GM19035 (cell line): ENCODE results near the gene EBP.
"Not testable (repeated sequence)": the region's sequence is repeated elsewhere in the genome, so short reads cannot be mapped to it uniquely, and the experiment has no call there.

Experiments
- ATAC-seq: cut with Tn5 transposase; IDR thresholded peaks from one replicate; pipeline ENCODE4 v1.9.1; 2021; ENCODE audit not compliant: unreplicated experiment

Gene EBP

DNA sequence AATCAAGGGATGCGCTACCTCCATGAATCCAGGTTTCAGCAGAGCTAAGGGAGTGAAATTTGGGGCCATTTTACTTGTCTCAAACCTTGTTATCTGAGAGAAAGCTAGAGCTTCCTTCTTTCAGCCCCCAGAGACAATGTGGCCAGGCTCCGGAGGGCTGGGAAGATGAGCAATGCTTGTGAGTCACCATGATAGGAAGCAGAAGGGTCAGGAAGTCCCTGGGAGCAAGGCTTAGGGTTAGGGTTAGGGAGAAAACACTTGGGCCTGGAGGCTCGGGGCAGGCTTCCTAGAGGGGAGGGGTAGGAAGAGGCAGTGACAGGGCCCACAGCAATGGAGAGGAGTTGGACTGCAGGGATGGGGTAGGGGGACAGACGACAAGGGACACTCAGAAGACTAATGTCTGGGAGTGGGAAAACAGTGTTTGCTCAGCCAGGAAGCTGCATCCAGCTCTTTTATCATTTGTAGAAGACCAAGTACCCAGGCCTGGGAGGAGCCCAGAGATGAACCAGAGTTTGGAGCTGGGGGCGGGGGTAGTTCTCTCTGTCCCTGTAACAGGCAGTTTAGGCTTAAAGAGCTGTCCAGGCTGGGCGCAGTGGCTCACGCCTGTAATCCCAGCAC lies 29.2 kb upstream of the EBP start:
- no peak for ATAC-seq

DNA sequence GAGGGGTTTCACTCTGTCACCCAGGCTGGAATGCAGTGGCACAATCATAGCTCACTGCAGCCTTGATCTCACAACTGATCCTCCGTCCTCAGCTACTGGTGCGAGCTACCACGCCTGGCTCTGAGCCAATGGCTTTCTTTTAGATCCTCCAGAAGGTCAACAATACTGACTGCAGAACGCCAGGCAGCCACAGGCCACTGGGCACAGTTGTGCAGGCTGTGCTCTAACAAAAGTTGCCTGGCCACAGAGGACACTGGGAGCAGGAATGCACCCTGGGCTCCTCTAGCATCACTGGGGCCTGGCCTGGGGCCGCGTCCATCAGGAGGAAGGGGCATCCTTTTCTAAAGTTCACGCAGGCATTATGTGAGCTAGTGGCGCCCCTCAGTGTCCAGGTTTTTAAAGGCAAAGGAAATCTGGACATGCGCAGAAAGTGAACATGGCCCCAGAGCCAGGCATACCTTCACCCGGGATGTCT lies 27.7 kb upstream of the EBP start:
- no peak for ATAC-seq

DNA sequence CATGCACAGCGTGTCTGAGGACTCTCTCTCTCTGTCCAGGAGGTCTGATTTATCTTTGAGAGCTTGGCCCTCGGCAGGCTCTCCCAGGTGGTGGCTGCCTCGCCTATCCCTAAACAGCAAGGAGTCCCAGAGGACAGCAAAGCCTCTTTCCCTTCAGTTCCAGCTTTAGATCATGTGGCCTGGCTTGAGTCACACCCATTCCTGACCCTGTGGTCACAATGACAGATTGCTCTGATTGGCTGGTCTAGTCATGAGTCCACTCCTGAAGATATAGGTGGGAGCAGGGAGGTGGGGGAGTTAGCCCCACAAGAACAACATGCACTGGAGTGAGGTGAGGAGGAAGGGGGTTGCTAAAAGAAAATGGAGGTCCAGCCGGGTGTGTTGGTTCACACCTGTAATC lies 24.9 kb upstream of the EBP start:
- ATAC-seq: no peak

DNA sequence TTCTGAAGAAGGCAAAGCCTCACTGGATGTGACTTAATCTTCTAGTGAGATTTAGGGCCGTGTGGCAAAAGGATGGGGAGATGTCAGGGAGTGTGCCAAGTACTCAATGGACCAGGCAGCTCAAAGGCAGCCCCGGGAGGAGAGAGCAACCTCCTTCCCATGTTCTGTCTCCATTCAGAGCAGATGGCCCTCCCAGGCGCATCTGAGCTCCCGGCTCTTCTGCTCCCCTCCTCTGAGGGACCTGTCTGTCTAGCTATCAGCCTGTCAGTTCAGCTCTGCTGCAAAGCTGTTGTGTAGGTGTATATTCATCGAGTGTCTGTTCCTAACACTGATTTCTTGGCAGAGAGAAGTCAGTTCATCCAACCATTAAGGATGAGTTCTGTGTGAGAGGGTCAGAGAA lies 23.7 kb upstream of the EBP start:
- no peak for ATAC-seq

DNA sequence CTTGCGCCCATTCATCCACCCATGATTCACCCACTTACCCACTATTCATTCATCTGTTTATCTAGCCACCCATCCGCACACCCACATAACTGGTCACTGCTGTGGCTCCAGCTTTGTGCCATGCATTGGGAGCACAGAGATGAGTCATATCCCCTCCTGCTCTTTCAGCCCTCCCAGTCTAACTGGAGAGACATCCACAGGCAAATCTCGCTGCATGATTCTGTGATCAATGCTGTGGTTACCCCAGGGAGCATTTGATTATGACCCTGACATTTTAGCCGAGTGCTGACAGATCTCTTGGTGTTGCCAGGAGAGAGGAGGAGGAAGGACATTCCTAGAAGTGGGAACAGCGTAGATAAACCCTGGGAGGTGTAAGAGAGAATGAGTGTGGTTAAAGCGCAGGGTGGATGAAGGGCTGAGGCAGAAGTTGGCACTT lies 23.2 kb upstream of the EBP start:
- ATAC-seq: no peak

DNA sequence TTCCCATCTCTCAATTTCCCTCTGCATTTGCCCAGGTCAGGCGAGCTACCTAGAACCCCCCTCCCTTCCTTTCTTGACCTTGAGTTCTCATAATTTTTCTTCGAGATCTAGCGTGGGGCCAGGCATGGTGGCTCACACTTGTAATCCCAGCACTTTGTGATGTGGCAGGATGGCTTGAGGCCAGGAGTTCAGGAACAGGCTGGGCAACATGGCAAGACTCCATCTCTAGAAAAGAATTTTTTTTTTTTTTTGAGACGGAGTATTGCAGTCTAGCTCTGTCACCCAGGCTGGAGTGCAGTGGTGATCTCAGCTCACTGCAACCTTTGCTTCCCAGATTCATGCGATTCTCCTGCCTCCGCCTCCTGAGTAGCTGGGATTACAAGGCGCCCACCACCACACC lies 17.3 kb upstream of the EBP start:
- ATAC-seq: no peak

DNA sequence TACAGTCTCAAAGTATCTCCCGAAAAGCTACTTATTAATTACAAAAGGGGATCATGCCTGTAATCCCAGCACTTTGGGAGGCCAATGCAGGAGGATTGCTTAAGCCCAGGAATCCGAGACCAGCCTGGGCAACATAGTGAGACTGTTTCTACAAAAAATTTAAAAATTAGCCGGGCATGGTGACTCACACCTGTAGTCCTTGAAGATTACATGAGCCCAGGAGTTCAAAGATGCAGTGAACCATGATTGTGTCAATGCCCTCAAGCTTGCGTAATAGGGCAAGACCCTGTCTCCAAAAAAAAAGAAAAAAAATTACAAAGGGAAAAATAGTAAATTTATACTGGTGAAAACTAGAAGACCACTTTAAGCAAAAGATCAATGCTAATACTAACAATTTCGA lies 16.1 kb upstream of the EBP start:
- no peak for ATAC-seq

DNA sequence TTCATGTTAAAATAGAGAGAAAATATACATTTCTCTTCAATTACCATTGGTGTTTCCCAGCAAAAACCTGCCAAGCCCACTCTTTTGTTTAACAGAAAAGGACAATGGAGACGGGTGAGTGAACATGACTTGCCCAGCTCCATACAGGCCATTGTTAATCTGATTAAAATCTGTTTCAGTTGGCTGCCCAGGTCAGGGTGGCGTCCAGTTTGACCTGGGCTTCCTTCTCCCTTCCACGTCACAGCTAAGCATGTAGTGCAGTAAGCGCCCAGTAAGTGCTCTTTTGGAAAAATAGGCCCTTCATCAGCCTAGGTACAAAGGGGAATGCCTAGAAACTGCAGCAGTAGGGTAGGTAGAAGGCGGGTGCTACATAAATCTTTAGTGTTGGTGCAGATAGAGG lies 14.4 kb upstream of the EBP start:
- ATAC-seq: no peak

DNA sequence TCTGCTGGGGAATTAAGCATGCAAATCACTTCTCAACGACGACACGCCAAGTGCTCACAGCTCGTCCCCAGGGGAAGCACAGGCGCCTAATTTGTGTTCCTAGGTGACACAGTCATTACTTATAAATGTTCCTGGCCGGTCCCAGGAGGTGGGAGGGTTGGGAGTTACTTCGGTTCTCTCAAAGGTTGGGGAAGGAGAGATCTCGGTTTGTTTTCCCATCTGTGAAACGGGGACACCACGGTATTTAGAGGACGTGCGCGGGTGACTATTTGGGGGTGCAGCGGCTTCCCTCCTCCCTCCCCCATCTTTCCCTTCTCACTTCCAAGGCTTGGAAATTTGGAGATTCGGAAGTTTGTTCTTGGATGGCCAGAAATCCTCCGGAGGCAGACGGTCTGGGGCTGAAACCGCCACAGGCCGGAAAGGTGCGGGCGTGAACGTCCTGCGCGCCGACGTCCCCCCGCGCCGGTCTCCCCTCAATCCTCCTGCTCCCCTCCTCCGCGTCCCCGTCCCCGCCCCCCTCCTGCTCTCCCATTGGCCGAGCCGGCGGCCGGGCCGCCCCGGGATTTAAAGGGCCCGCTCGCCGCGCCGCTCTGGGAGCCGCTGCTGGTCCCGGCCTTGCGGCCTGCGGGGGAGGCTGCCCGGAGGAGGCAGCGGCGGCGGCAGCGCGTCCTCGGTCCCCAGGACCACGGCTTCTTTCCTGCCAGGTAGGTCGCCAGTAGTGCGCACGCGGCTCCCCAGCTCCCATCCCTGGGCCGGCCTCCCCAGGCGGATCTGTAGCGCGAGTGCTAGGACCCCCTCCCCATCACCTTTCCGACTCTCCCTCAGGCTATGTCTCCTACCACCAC lies 13.0 kb upstream of the EBP start, which contains the start of gene PORCN:
Gene PORCN, plus strand, starts transcription at position 593 of the 845 bp plus-strand sequence. CDS start 829 bp downstream, outside the sequence.
- ATAC-seq: peak; percentile 84

DNA sequence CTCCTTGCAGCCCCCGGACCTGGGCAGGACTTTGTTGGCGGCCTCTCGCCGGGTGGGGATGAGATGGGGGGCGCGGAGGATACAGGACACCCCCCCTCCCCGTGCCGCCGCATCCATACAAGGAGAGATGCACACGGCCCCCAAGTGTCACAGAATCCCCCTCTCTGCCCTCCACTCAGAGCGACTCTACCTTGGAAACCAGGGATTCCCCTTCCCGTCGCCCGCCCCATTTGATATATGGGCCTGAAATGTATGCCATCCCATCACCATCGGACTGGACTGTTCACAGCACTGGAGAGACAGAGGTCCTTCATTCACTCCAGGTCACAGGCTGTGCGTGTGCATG lies 12.4 kb upstream of the EBP start:
- no peak for ATAC-seq

DNA sequence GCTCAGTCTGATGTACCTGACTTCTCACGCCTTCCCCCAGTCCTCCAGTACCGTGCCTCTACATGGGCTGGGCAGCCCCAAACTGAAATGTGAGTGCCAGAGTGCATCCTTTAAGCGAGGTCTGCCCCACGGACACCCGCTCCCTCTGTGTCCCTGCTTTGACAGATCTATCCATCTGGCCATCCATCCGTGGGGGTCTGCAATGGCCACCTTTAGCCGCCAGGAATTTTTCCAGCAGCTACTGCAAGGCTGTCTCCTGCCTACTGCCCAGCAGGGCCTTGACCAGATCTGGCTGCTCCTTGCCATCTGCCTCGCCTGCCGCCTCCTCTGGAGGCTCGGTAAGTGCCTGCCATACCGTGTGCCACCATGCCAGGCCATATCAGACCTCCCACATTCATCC lies 12.0 kb upstream of the EBP start:
- no peak for ATAC-seq

DNA sequence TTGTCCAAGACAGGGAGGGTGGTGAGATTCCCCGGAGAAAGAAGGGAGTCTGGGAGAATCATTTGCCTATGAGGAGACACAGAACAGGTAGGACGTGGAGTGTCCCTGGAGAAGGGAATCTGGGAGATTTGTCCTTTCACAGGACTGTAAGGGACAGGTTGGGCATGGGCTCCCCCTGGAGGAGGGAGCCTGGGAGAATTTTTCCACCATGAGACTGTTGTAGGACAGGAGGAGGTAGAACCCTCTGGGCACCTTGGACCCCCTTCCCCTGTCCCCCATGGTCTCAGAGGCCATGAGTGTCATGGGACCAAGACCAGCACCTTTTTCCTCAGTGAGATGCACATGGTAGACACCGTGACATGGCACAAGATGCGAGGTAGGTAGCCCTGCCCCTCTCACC lies 10.0 kb upstream of the EBP start:
- no peak for ATAC-seq

DNA sequence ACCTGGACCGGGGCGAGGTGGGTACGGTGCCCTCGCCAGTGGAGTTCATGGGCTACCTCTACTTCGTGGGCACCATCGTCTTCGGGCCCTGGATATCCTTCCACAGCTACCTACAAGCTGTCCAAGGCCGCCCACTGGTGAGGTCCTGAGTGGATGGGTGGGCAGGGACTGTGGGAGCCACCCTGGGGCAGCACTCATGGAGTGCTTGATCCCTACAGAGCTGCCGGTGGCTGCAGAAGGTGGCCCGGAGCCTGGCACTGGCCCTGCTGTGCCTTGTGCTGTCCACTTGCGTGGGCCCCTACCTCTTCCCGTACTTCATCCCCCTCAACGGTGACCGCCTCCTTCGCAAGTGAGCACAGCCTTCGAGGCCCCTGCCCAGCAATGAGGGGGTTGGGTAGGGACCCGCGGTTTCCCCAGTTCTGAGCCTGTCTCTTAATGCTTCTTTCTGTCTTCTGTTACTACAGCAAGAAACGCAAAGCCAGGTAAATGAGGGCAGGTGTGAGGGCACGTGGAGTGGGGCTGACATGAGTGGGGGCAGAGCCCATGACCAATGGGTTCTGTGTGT lies 9.2 kb upstream of the EBP start:
- ATAC-seq: no peak

DNA sequence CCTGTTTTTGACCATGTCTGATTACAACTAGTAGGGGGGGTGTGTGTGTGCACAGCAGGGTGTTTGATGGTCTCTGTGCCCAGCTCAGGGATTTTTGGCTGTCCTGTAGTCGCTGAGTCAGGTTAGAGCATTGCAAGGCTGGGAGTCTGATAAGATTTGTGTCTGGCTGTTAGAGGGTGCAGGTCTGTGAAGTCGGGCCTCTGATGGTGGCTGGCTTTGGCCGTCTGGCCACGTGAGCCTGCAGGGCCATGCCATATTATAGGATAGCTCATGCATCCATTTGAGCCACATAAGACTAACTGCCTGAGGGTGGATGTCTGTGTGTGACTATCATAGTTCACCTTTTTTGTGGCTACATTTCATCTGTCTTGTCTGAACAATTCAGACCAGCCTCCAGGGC lies 7.9 kb upstream of the EBP start:
- no peak for ATAC-seq

DNA sequence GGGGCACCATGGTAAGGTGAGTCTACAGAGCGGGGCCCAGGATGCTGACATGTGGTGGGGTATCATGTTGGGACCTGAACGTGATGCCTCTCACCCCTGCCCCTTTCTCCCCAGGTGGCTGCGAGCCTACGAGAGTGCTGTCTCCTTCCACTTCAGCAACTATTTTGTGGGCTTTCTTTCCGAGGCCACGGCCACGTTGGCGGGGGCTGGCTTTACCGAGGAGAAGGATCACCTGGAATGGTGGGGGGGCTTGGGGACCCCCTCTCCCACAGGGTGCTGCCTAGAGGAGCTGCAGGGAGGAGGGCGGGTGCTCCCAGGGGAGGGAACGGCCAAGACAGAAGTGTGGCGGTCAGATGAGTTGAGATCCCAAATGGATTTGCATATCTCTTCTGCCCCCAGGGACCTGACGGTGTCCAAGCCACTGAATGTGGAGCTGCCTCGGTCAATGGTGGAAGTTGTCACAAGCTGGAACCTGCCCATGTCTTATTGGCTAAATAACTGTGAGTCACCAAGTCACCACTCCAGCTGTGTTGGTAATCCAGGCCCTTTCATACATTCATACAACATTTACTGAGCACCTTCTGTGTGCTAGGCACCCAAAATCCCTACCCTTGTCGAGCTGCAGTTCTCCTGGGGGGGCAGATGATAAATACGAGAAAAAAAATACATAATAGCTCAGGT lies 7.3 kb upstream of the EBP start:
- ATAC-seq: no peak

DNA sequence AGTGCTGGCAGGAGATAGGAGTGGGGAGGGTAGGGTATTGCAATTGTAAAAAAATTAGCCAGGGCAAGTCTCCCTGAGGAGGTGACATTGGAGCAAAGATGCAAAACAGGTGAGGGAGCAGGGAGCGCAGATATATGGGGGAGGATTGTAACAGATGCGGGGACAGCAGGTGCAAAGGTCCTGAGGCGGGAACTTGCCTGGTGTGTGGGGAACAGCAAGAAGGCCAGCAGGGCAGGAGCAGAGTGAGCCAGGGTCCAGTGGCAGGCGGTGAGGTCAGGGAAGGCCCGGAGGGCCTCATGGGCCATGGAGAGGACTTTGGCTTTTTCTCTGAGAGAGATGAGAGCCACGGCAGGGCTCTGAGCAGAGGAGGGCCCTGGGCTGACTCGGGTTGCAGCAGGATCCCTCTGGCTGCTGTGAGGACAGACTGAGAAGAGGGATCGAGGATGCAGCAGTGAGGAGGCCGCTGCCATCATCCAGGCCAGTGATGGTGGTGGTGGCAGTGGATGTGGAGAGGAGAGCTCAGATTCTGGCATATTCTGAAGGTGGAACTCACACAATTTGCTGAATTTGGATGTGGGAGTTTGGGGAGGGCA lies 6.6 kb upstream of the EBP start:
- ATAC-seq: no peak

DNA sequence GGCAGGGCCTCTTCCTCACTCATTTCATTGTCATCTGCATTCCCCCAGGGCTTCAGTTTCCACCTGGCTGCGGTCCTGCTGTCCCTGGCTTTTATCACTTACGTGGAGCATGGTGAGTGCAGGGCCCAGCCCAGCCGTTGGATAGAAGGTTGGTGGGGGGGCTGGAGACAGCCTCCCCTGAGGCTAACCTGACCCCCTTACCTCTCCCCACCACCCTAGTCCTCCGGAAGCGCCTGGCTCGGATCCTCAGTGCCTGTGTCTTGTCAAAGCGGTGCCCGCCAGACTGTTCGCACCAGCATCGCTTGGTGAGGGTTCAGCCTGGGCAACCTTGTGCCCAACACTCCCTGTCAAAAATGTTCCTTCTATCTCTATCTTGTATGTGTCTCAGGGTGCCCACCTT lies 5.8 kb upstream of the EBP start:
- no peak for ATAC-seq

DNA sequence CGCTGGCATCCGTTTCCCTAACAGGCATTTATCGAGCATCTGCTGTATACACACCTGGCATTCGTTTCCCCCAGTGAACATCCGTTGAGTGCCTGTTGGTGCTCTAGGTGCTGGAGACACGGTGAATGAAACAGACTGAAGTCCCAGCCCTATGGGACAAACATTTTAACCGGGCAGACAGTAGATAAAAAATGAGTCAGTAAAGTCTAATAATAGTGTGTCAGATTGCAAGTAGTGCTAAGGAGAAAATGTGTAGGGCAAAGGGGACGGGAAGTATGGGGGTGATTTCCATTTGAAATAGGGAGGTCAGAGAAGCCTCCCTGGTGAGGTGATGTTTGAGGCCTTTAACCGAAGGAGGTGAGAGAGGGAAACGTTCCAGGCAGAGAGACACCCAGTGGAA lies 5.3 kb upstream of the EBP start:
- ATAC-seq: no peak

DNA sequence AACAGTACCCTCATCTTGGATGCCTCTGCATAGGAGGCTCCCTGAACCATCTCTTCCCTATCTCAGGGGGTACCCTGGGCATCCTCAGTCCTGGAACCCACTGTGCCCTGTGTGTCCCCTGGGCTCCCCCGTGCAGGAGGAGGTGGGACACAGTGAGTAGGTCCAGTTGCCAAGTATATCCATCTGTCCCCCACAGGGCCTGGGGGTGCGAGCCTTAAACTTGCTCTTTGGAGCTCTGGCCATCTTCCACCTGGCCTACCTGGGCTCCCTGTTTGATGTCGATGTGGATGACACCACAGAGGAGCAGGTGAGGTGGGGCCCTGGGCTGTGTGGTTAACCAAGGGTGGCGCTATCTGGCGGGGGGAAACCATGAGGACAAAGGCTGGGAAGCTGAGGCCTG lies 4.6 kb upstream of the EBP start:
- no peak for ATAC-seq

DNA sequence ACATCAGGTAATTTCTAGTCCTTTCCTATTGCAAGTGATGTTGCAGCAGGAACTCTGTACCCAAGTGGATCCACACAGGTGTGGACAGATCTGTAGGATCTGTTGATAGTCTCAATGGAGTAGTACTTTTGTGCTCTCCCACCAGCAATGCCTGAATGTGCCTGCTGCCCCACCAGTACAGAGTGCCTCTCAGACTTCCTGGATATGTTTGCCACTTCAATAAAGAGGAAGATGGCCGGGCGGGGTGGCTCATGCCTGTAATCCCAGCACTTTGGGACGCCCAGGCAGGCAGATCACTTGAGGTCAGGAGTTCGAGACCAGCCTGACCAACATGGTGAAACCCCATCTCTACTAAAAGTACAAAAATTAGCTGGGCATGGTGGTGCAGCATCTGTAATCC lies 2.1 kb upstream of the EBP start:
- not testable (repeated sequence) for ATAC-seq

DNA sequence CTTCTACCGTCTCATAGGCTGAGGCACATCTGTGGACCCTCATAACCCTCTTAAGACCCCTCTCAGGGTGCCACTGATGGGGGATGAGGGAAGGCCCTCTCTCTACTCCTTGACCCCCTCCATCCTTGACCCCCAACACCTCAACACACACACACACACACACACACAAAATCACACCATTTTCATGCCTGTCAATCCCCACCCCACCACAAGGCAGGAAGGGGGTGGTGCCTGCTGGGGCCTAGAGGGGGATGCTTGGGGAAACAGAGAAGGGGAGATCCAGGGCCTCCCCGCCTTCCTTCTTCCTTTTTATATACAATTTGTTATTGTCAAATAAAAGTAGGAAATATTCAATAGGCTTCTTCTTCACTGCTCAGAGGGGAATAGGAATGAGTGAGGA lies 1.2 kb upstream of the EBP start:
- no peak for ATAC-seq
